Mesenchymal stem cell (in vitro differentiated cells and primary cell): ENCODE results near the gene CALML5.

Source experiments
- DNase-seq: peaks from one replicate; pipeline ENCODE4 v3.0.0-alpha.2; 2013
- H2AFZ ChIP-seq: one replicate; pipeline ENCODE4 v1.6.1; 2013; ENCODE audit warnings: low read depth, mild to moderate bottlenecking, control low read depth, inconsistent platforms, low read length, moderate library complexity
- H2AK5ac ChIP-seq: 2 replicates; pipeline ENCODE4 v1.6.1; 2013; ENCODE audit warnings: low read length, moderate library complexity, mild to moderate bottlenecking, inconsistent platforms; ENCODE audit not compliant: severe bottlenecking
- H2BK120ac ChIP-seq: one replicate; pipeline ENCODE4 v1.6.1; 2013; ENCODE audit warnings: low read depth, mild to moderate bottlenecking, inconsistent platforms, low read length, moderate library complexity
- H2BK12ac ChIP-seq, 2 experiments: one replicate each; pipeline ENCODE4 v1.6.1; 2013; ENCODE audit warnings: inconsistent platforms in 2 of 2, low read length in 2 of 2, mild to moderate bottlenecking in 2 of 2, moderate library complexity in 2 of 2, control low read depth in 1 of 2
- H2BK15ac ChIP-seq: one replicate; pipeline ENCODE4 v1.6.1; 2013; ENCODE audit warnings: mild to moderate bottlenecking, low read depth, inconsistent platforms; ENCODE audit not compliant: poor library complexity, severe bottlenecking
- H2BK5ac ChIP-seq: 2 replicates; pipeline ENCODE4 v1.6.1; 2013; ENCODE audit warnings: low read depth, mild to moderate bottlenecking, low read length, control low read depth, inconsistent platforms; ENCODE audit not compliant: poor library complexity, severe bottlenecking
- H3K14ac ChIP-seq, 2 experiments: one replicate each; pipeline ENCODE4 v1.6.1; 2013; ENCODE audit warnings: inconsistent platforms in 2 of 2, low read length in 2 of 2, control low read depth in 1 of 2, mild to moderate bottlenecking in 1 of 2, moderate library complexity in 1 of 2
- H3K18ac ChIP-seq, 2 experiments: one replicate each; pipeline ENCODE4 v1.6.1; 2013; ENCODE audit warnings: inconsistent platforms in 2 of 2, low read length in 2 of 2, control low read depth in 1 of 2, low read depth in 1 of 2, mild to moderate bottlenecking in 1 of 2
- H3K23ac ChIP-seq, 2 experiments: one replicate each; pipeline ENCODE4 v1.6.1; 2013; ENCODE audit warnings: inconsistent platforms in 2 of 2, low read length in 2 of 2, mild to moderate bottlenecking in 2 of 2, moderate library complexity in 2 of 2, control low read depth in 1 of 2
- H3K27ac ChIP-seq: 2 replicates; pipeline ENCODE4 v1.5.1; 2013; ENCODE audit warnings: mild to moderate bottlenecking, moderate library complexity, low read length, control low read depth, inconsistent platforms; ENCODE audit not compliant: poor library complexity, severe bottlenecking
- H3K27me3 ChIP-seq, 2 experiments: 2 replicates each; pipeline versions ENCODE4 v1.6.1 to v1.7.0; 2013; ENCODE audit warnings: low read length in 2 of 2, mild to moderate bottlenecking in 2 of 2, moderate library complexity in 2 of 2, control low read depth in 1 of 2, inconsistent platforms in 1 of 2; ENCODE audit not compliant: control insufficient read depth in 1 of 2, insufficient read depth in 1 of 2
- H3K36me3 ChIP-seq, 2 experiments: 2 replicates each; pipeline versions ENCODE4 v1.6.1 to v1.7.0; 2013; ENCODE audit warnings: low read length in 2 of 2, control low read depth in 1 of 2, inconsistent platforms in 1 of 2, low read depth in 1 of 2, mild to moderate bottlenecking in 1 of 2; ENCODE audit not compliant: insufficient read depth in 2 of 2, control insufficient read depth in 1 of 2
- H3K4ac ChIP-seq, 2 experiments: one replicate each; pipeline ENCODE4 v1.6.1; 2013; ENCODE audit warnings: inconsistent platforms in 2 of 2, low read length in 2 of 2, mild to moderate bottlenecking in 2 of 2, moderate library complexity in 2 of 2, control low read depth in 1 of 2, low read depth in 1 of 2
- H3K4me1 ChIP-seq: 2 replicates; pipeline ENCODE4 v1.6.1; 2013; ENCODE audit warnings: low read depth, low read length, control low read depth; ENCODE audit not compliant: control insufficient read depth, insufficient read depth
- H3K4me2 ChIP-seq: 2 replicates; pipeline ENCODE4 v1.6.1; 2013; ENCODE audit warnings: low read length, mild to moderate bottlenecking, inconsistent platforms; ENCODE audit not compliant: poor library complexity, severe bottlenecking
- H3K4me3 ChIP-seq, 2 experiments: 2 replicates each; pipeline versions ENCODE4 v1.5.1 to v1.7.0; 2013; ENCODE audit warnings: low read length in 2 of 2, mild to moderate bottlenecking in 2 of 2, control low read depth in 1 of 2, low read depth in 1 of 2; ENCODE audit not compliant: insufficient read depth in 1 of 2
- H3K79me1 ChIP-seq: replicated peaks from 2 replicates; pipeline ENCODE4 v1.6.1; 2013; ENCODE audit warnings: mild to moderate bottlenecking, control low read depth, low read length, inconsistent platforms; ENCODE audit not compliant: poor library complexity, severe bottlenecking
- H3K9ac ChIP-seq: 2 replicates; pipeline ENCODE4 v1.7.0; 2013; ENCODE audit warnings: mild to moderate bottlenecking, low read length, moderate library complexity
- H3K9me3 ChIP-seq: 2 replicates; pipeline ENCODE4 v1.7.0; 2013; ENCODE audit warnings: mild to moderate bottlenecking, low read length; ENCODE audit not compliant: control insufficient read depth
- H4K8ac ChIP-seq: one replicate; pipeline ENCODE4 v1.6.1; 2013; ENCODE audit warnings: inconsistent platforms, mild to moderate bottlenecking, low read length, moderate library complexity
- H4K91ac ChIP-seq: one replicate; pipeline ENCODE4 v1.6.1; 2013; ENCODE audit warnings: mild to moderate bottlenecking, low read length, inconsistent platforms
- WGBS: methylation state at CpG from one replicate; pipeline ENCODE4 v1.1.7; 2013; ENCODE audit warnings: mixed read lengths; 5-methylcytosine and 5-hydroxymethylcytosine counted together

The CALML5 gene

GRCh38 chr10:5546891-5547680 is 47.7 kb upstream of the CALML5 start:
- peaks cover 56% of the 10 kb centered on the region for H3K4me1 ChIP-seq
- peak overlapping the region; percentile 65 to 88 for H3K18ac ChIP-seq
- peak overlapping the region; percentile 65 to 91 for H3K4ac ChIP-seq
- no peak overlapping the region for H3K4me2 ChIP-seq
- DNase-seq = peak; percentile 57
- H4K8ac ChIP-seq = peak overlapping the region; percentile 86
- peak overlapping the region; percentile 82 for H3K9ac ChIP-seq
- H3K27me3 ChIP-seq = no peaks in the 10 kb centered on the region
- no peak overlapping the region for H2AFZ ChIP-seq
- peak overlapping the region; percentile 81 for H3K27ac ChIP-seq
- peak overlapping the region; percentile 70 for H2BK15ac ChIP-seq
- peak overlapping the region; percentile 59 for H2BK120ac ChIP-seq
- no peak overlapping the region for H3K23ac ChIP-seq
- H3K36me3 ChIP-seq = no peaks in the 10 kb centered on the region
- peak overlapping the region; percentile 36 for H2AK5ac ChIP-seq
- peak overlapping the region in 1 of 2 experiments; percentile 3 for H3K14ac ChIP-seq
- H3K79me1 ChIP-seq = no peaks in the 10 kb centered on the region
- H3K9me3 ChIP-seq = peaks cover 21% of the 10 kb centered on the region
- peak overlapping the region; percentile 64 for H4K91ac ChIP-seq
- H2BK12ac ChIP-seq = peak overlapping the region; percentile 60 to 83
- H2BK5ac ChIP-seq = no peak overlapping the region
- peak overlapping the region in 1 of 2 experiments; percentile 67 for H3K4me3 ChIP-seq
- WGBS = 66% methylated on average over 7 of the region's 7 CpGs

DNA sequence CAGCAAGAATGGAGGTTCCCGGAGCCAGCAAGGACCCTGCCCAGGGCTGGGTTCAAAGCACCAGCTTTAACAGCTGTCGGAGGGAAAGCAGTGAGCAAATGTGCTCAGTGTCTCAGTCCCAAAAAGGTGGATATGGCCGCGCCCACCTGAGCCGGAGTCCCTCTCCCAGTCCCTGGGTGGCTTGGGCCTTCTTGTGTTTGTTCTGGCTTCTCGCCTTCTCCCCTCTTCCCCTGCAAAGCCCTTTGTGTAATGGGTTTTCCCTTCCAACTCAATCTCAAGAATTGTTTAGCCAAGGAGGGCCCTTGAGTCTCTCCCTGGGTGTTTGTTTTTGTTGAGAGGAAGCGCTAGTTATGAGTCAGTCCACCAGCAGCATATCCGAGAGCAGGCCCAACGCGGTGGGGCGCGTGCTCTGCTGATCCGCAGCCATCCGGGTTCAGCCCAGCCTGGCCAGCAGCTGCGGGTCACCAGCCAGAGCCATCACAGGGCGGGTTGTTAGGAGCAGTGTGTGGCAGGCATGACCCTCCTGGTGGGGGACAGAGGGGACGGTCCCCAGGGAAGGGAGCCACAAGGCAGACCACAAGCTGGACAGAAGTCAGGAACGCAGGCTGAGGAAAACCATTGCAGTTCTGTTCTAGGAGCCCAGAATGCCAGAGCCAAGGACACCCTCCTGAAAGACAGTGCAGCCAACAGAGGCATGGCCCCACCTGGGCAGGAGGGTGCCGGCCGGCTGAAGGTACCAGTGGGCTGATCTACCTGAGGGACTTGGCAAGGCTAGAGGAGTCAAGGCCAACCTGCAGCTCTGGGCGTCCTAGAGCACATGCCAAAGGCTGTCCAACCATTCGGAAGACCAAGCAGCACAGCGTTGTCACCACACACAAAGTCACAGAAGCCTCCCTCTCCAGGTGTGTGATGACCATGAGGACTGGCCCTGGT is 46.7 kb upstream of the CALML5 start:
- Histone ChIP-seq H3K9ac (peak overlapping the region; percentile 48), H3K9me3 (peaks cover 32% of the 10 kb centered on the region), H3K27ac (peak overlapping the region; percentile 39), H2AFZ (no peak overlapping the region), H3K79me1 (no peaks in the 10 kb centered on the region), H4K8ac (peak overlapping the region; percentile 89), H3K27me3 (no peaks in the 10 kb centered on the region), H3K4me2 (no peak overlapping the region), H4K91ac (peak overlapping the region; percentile 70), H3K18ac (peak overlapping the region; percentile 71 to 90), H2BK15ac (no peak overlapping the region), H2AK5ac (peak overlapping the region; percentile 47), H2BK5ac (no peak overlapping the region), H3K4me1 (peaks cover 46% of the 10 kb centered on the region), H3K4me3 (no peak overlapping the region), H2BK12ac (peak overlapping the region; percentile 89 to 99), H3K14ac (peak overlapping the region in 1 of 2 experiments; percentile 98), H3K36me3 (no peaks in the 10 kb centered on the region), H2BK120ac (peak overlapping the region; percentile 93), H3K4ac (peak overlapping the region; percentile 62 to 96), H3K23ac (peak overlapping the region in 1 of 2 experiments; percentile 46)
- WGBS = 32% methylated on average over 23 of the region's 23 CpGs
- DNase-seq = peak; percentile 93

DNA sequence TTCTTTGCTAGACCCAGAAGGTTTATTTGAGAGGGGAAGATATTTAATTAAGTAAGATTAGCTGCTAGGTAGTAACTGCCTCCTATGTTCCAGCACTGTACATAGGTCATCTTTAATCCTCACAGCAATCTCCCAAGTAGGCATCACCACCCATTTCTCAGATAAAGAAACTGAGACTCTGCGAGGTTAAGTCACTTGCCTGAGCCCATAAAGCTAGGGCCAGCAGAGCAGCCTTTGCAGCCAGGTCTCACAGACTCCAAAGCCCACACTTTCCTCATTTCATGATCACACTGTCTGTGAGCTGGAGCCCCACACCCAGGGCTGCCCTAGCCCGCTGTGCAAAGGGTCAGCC is 46.0 kb upstream of the CALML5 start:
- Histone ChIP-seq H3K4me2 (no peak overlapping the region), H2BK12ac (peak overlapping the region; percentile 99 to 100), H3K14ac (peak overlapping the region in 1 of 2 experiments; percentile 98), H2BK5ac (no peak overlapping the region), H3K36me3 (no peaks in the 10 kb centered on the region), H3K18ac (peak overlapping the region; percentile 78 to 95), H3K9ac (peak overlapping the region; percentile 48), H2AK5ac (peak overlapping the region; percentile 47), H3K9me3 (peaks cover 38% of the 10 kb centered on the region), H4K91ac (peak overlapping the region; percentile 94), H3K23ac (peak overlapping the region in 1 of 2 experiments; percentile 46), H2AFZ (no peak overlapping the region), H3K27ac (peak overlapping the region; percentile 39), H3K4ac (peak overlapping the region; percentile 96 to 99), H3K4me1 (peaks cover 41% of the 10 kb centered on the region), H3K79me1 (no peaks in the 10 kb centered on the region), H2BK120ac (peak overlapping the region; percentile 65), H4K8ac (peak overlapping the region; percentile 89), H2BK15ac (no peak overlapping the region), H3K27me3 (no peaks in the 10 kb centered on the region), H3K4me3 (no peak overlapping the region)
- no peak for DNase-seq
- WGBS = 88% methylated on average over 2 of the region's 2 CpGs
